GM06990 (cell line): ENCODE measurements around the gene ESRRB.

ENCODE experiments used
- DNase-seq: peaks from one replicate; pipeline ENCODE4 v3.0.0-alpha.2; 2011; ENCODE audit not compliant: insufficient read length; ENCODE audit errors: extremely low read depth
- H3K27me3 ChIP-seq: replicated peaks from 2 replicates; pipeline ENCODE4 v1.6.0; 2011; ENCODE audit warnings: low read length; ENCODE audit not compliant: control insufficient read depth, insufficient read depth
- H3K36me3 ChIP-seq: 2 replicates; pipeline ENCODE4 v1.5.1; 2011; ENCODE audit warnings: low read length; ENCODE audit not compliant: control insufficient read depth, insufficient read depth
- H3K4me3 ChIP-seq: replicated peaks from 2 replicates; pipeline ENCODE4 v1.5.1; 2011; ENCODE audit warnings: low read depth, mild to moderate bottlenecking, control low read depth, low read length
- CTCF ChIP-seq: IDR thresholded peaks from 2 replicates; pipeline ENCODE4 v1.5.1; 2011; ENCODE audit warnings: low read length, control low read depth, mild to moderate bottlenecking, inconsistent platforms; ENCODE audit not compliant: insufficient read depth, poor library complexity, severe bottlenecking

Gene ESRRB

DNA sequence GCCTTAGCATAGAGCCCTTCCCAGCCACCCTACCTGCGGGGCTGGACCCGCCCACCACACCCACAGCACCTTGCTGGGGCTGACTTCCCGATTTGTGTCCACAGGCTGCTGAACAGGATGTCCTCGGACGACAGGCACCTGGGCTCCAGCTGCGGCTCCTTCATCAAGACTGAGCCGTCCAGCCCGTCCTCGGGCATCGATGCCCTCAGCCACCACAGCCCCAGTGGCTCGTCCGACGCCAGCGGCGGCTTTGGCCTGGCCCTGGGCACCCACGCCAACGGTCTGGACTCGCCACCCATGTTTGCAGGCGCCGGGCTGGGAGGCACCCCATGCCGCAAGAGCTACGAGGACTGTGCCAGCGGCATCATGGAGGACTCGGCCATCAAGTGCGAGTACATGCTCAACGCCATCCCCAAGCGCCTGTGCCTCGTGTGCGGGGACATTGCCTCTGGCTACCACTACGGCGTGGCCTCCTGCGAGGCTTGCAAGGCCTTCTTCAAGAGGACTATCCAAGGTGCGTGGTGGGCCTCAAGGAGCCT lies 63.4 kb downstream of the ESRRB start:
- DNase-seq, result no peak
- Histone ChIP-seq H3K4me3 (no peak overlapping the region), H3K36me3 (no peaks in the 10 kb centered on the region), H3K27me3 (peaks cover 3% of the 10 kb centered on the region; the same call in 1 of the 2 replicates)
- TF ChIP-seq CTCF, result no peak

DNA sequence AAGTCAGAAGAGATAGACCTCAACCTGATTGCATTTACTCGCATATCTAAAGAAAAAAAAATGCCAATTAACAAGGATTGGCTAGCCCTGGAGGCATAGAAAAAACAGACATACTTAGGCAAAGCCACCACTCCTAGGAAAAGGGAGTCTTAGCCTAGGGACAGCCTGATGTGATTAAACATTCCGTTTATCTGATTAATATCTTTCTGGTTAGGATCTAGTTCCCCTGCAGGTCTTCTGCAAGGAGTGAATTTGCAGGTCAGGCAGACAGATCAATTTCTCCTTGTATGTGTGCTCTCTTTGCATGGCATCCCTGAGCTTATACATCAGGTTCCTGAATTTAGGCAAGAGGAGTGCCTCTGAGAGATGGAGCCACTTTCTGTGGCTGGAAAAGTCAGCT lies 70.5 kb downstream of the ESRRB start:
- H3K4me3 ChIP-seq, result no peak overlapping the region
- no peaks in the 10 kb centered on the region for H3K36me3 ChIP-seq
- no peak for DNase-seq
- H3K27me3 ChIP-seq, result no peaks in the 10 kb centered on the region
- no peak for TF ChIP-seq CTCF

GRCh38 chr14:76446921-76447320 lies 71.0 kb downstream of the ESRRB start:
- H3K27me3 ChIP-seq, result no peaks in the 10 kb centered on the region
- H3K36me3 ChIP-seq, result no peaks in the 10 kb centered on the region
- H3K4me3 ChIP-seq, result no peak overlapping the region
- no peak for DNase-seq
- TF ChIP-seq CTCF, result no peak

- Histone ChIP-seq H3K36me3 (no peaks in the 10 kb centered on the region), H3K4me3 (no peak overlapping the region), H3K27me3 (no peaks in the 10 kb centered on the region)
- DNase-seq, result no peak
- no peak for TF ChIP-seq CTCF
These were observed 74.5 kb downstream of the ESRRB start for GRCh38 chr14:76450476-76450875.

GRCh38 chr14:76456200-76456599 lies 80.3 kb downstream of the ESRRB start:
- Histone ChIP-seq H3K27me3 (no peaks in the 10 kb centered on the region; the same call in 1 of the 2 replicates), H3K36me3 (no peaks in the 10 kb centered on the region), H3K4me3 (no peak overlapping the region)
- DNase-seq, result no peak
- TF ChIP-seq CTCF, result peak; percentile 64
